ENCODE data around the gene PTPA. TPM values are rescaled to one million over a fixed set of nuclear protein-coding genes. Genes with fewer than 3 reads are reported as not detected.

PTPA gene
- total RNA-seq, 1 donor from 2014 or later: 39.5 TPM

GRCh38 chr9:129069862-129070641 is 41.2 kb upstream of the PTPA start:
- DNase-seq (ENCODE audit: low read depth) (no peak), FAIRE-seq (no peak)
- no peak overlapping the region for H3K4me3 ChIP-seq (ENCODE audit: low read depth, low read length)
- no peak for TF ChIP-seq CTCF (IDR thresholded peaks at IDR 0.05; ENCODE audit: insufficient read depth, low read length, severe bottlenecking)
- no peaks in the 10 kb centered on the region for H3K27me3 ChIP-seq (ENCODE audit: control insufficient read depth, insufficient read depth, low read length)
- peaks cover 14% of the 10 kb centered on the region for H3K36me3 ChIP-seq (ENCODE audit: control insufficient read depth, insufficient read depth, low read length)

DNA sequence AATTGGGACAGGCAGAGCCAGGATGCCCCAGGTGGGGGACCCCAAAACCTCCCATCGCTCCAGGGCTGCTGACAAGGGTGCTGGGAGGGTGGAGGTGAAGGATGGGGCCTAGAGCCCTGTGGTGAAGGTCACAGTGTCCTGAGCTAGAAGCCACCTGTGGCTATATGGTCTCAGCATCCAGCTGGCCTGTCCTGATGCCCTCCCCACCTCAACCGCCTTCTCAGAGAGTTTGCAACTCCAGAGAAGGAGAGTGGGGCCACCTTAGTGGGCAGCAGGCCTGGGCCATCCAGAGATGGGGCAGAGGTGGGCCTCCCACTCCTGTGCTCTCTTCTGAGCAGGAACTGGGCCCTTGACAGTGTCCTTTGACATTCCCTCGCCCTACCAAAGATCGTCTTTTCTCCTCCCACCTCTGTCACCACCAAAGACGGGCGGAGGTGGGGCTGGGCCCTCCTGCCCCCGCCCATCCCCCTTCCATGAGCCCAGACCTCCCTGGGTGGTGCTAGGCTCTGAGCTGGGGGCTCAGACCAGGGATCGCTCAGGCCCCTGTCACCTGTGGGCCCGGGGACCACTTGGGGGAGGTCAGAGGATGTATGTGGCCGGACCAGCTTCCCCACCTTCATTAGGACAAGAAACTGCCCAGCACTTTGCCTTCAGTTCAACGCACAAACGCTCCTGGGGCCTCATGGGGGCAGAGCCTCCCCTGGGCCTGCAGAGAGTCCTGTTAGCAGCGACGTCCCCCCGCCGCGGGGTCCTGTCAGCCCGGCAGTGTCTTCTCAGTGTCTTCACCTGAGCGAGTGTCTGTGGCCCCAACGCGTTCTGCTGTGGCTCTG is 40.3 kb upstream of the PTPA start:
- DNase-seq (ENCODE audit: low read depth): no peak
- Histone ChIP-seq H3K4me3 (ENCODE audit: low read depth, low read length) (no peak overlapping the region), H3K27me3 (ENCODE audit: control insufficient read depth, insufficient read depth, low read length) (no peaks in the 10 kb centered on the region), H3K36me3 (ENCODE audit: control insufficient read depth, insufficient read depth, low read length) (peaks cover 10% of the 10 kb centered on the region)
- FAIRE-seq: no peak
- TF ChIP-seq CTCF (IDR thresholded peaks at IDR 0.05; ENCODE audit: insufficient read depth, low read length, severe bottlenecking): no peak

DNA sequence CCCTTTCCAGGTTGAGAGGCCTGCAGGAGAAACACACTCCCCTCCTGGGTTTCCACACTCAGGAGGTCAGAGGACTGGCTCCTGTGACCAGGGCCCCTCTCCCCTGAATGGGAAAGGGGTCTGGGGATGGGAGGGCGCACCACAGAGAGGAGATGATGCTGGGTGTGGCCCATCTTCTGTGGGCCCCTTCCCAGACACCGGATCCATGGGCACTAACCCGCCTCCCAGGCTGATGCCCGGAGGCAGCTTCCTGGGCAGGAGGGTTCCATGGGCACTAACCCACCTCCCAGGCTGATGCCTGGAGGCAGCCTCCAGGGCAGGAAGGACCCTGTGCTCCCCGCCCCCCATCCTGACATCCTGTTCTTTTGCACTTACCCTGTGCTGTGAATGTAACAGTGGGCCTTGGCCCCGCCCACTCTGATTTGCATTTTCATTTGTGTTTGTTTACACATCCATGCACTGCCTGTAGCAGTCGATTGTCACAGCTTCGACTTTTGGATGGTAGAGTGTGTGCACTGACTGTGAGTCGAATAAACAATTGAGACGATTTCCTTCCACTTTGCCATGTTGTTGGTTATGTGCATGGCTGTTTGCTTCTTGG is 39.6 kb upstream of the PTPA start:
- FAIRE-seq (no peak), DNase-seq (ENCODE audit: low read depth) (no peak)
- no peak overlapping the region for H3K4me3 ChIP-seq (ENCODE audit: low read depth, low read length)
- no peaks in the 10 kb centered on the region for H3K27me3 ChIP-seq (ENCODE audit: control insufficient read depth, insufficient read depth, low read length)
- no peak for TF ChIP-seq CTCF (IDR thresholded peaks at IDR 0.05; ENCODE audit: insufficient read depth, low read length, severe bottlenecking)
- peaks cover 10% of the 10 kb centered on the region for H3K36me3 ChIP-seq (ENCODE audit: control insufficient read depth, insufficient read depth, low read length)

DNA sequence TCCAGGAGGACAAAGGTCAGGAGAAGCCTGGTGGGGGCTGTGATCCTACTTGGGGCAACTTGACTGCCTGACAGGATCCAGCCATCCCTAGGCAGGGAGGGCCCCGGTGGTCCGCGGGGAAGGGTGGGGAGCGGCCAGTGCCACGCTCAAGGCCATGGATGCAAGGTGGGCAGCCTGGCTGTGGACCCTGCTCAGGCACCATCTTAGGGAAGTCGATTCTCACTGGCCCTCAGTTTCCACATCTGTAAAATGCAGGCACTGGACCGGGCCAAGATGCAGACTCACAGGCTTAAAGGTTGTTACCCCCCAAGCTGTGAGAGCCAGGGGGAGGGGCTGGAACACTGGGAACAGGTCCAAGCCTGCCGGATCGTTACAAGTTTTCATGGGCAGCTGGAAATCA is 39.0 kb upstream of the PTPA start:
- TF ChIP-seq CTCF (IDR thresholded peaks at IDR 0.05; ENCODE audit: insufficient read depth, low read length, severe bottlenecking): no peak
- no peaks in the 10 kb centered on the region for H3K27me3 ChIP-seq (ENCODE audit: control insufficient read depth, insufficient read depth, low read length)
- no peak for FAIRE-seq
- no peak for DNase-seq (ENCODE audit: low read depth)
- H3K4me3 ChIP-seq (ENCODE audit: low read depth, low read length): no peak overlapping the region
- peaks cover 8% of the 10 kb centered on the region for H3K36me3 ChIP-seq (ENCODE audit: control insufficient read depth, insufficient read depth, low read length)

GRCh38 chr9:129073404-129073803 is 37.8 kb upstream of the PTPA start:
- no peak for DNase-seq (ENCODE audit: low read depth)
- Histone ChIP-seq H3K4me3 (ENCODE audit: low read depth, low read length) (no peak overlapping the region), H3K27me3 (ENCODE audit: control insufficient read depth, insufficient read depth, low read length) (no peaks in the 10 kb centered on the region), H3K36me3 (ENCODE audit: control insufficient read depth, insufficient read depth, low read length) (peaks cover 3% of the 10 kb centered on the region)
- no peak for TF ChIP-seq CTCF (IDR thresholded peaks at IDR 0.05; ENCODE audit: insufficient read depth, low read length, severe bottlenecking)
- FAIRE-seq: no peak
